GM12872 (cell line): ENCODE results near the gene VILL.

ENCODE experiments used
- CTCF ChIP-seq: IDR thresholded peaks from 3 replicates; pipeline ENCODE4 v1.5.1; 2011; ENCODE audit warnings: low read depth, mild to moderate bottlenecking, low read length, moderate library complexity; ENCODE audit not compliant: insufficient read depth

The VILL gene

GRCh38 chr3:37994639-37994972 lies 4.0 kb downstream of the VILL start:
- TF ChIP-seq CTCF, result no peak

- no peak for TF ChIP-seq CTCF
Observed at GRCh38 chr3:37995652-37996641, 5.4 kb downstream of the VILL start.

GRCh38 chr3:37996785-37997301 lies 6.3 kb downstream of the VILL start:
- TF ChIP-seq CTCF, result peak; percentile 99

GRCh38 chr3:37997342-37997741 lies 6.8 kb downstream of the VILL start:
- TF ChIP-seq CTCF, result no peak

GRCh38 chr3:37997791-37998370 lies 7.3 kb downstream of the VILL start:
- TF ChIP-seq CTCF, result no peak

- no peak for TF ChIP-seq CTCF
Observed at GRCh38 chr3:37999836-38000235, 9.2 kb downstream of the VILL start.

GRCh38 chr3:38000242-38000916 lies 9.8 kb downstream of the VILL start:
- TF ChIP-seq CTCF, result no peak
